NCI-H1930 (cell line): ENCODE data around the gene D2HGDH.
"Not testable (repeated sequence)": the region's sequence is repeated elsewhere in the genome, so short reads cannot be mapped to it uniquely, and the experiment has no call there.

ENCODE experiments used
- DNase-seq, 2 experiments: peaks; one replicate each; lab custom pipeline; 2025; lab: John Stamatoyannopoulos, UW

The D2HGDH gene

DNA sequence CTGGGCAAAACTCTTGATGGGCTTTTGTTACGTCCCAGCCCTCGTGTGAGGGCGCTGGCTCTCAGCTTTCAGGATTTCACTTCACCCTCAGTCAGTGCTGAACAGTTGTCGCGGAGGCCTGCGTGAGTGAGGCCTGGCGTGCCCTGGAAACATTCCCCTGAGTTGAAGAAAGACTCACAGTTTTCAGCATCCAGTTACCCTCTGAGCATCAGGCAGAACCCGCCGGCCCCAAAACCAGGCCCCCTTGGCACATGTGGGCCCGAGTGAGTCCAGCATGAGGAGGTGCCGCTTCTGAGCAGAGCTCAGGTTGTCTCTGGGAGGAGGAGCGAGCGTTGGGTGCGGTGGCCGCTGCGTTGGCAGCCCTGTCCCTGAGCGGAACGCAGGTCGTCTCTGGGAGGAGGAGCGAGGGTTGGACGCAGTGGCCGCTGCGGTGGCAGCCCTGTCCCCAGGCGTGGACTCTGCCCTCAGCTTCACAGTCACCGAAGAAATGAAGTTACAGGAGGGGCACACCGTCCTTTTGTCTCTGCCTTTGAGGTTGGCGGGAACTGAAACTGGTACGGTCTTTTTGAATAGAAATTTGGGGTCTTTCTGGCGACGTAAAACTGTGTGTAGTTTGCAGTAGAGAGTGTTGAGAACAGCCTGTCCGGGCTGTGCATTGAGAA, 74.4 kb downstream of the D2HGDH start, which contains the start of gene NEU4:
Gene NEU4 (plus strand): TSS at position 473 of the 662 bp plus-strand sequence. CDS start 5,292 bp downstream, outside the sequence.
- no peak for DNase-seq

DNA sequence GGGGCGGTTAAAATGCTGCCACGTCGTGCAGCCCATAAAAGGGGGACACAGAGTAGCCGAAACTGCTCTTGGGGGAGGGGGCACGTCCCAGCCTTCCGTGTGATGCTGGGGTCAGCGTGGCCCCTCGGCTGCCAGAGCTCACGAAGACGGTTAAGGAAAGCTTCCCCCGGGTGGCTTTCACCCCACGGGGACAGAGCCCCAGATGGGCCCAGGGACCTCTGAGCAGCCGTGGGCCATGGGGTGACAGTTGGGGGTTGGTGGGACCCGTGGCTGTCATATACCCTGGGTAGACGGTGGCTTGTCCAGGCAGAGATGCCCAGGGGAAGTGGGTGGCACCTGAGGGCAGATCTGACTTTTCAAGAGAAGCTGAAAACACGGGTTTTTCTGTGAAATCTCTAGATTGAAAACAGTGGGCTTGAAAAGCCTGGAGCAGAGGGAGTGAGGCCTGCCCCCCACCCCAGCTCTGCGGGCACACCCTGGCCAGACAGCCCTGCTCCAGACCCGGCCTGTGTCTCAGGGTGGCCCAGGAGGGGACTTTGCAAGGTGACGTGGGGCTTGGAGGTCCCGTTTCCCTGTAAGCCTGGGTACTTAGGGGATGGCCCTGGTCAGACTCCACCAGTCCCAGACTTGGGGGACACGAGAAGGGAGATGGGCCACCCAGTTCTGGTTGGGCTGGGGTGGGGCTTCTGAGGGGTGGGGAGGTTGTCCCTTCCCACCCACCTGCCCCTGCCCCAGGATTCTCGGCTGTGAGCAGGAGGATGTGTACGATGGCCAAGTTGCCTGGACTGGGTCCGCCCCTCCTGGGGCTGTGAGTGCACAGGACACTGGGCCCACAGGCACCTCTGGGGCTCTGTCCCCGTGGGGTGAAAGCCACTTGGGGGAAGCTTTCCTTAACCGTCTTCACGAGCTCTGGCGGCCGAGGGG, 75.2 kb downstream of the D2HGDH start:
- DNase-seq: no peak

DNA sequence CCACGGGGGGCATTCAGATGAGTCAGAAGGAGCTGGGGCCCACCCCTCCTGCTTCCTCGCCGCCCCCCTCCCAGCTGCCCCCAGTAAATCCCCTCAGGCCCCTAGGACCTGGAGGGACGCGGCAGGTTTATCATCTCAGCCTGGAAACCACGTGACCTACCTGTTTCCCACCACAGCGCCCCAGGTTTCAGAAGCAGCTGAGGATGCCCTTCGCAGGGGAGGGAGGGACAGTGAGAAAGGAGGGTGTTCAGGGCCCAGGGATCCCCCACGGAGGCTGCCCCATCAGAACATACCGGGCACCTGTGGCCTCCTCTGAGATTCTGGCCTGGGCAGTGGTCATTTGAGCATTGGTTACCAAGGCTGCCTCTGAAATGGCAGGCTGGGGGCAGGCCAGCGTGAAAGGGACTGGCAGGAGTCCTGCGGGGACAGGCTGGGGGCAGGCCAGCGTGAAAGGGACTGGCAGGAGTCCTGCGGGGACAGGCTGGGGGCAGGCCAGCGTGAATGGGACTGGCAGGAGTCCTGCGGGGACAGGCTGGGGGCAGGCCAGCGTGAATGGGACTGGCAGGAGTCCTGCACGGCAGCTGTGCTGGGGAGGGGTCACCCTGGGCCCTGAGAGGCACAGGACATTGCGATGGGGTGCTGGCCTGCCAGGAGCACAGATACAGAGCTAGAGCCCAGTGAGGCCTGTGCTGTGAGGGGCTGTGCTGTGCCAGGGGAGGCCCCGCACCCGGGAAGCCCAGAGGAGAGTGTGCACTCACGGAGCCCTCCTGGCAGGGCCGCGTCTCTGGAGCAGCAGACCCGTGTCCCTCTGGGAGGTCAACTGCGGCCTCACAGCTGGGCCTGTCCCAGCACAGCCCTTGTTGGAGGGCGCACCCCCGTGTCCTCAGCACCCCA, 76.1 kb downstream of the D2HGDH start:
- no peak for DNase-seq

DNA sequence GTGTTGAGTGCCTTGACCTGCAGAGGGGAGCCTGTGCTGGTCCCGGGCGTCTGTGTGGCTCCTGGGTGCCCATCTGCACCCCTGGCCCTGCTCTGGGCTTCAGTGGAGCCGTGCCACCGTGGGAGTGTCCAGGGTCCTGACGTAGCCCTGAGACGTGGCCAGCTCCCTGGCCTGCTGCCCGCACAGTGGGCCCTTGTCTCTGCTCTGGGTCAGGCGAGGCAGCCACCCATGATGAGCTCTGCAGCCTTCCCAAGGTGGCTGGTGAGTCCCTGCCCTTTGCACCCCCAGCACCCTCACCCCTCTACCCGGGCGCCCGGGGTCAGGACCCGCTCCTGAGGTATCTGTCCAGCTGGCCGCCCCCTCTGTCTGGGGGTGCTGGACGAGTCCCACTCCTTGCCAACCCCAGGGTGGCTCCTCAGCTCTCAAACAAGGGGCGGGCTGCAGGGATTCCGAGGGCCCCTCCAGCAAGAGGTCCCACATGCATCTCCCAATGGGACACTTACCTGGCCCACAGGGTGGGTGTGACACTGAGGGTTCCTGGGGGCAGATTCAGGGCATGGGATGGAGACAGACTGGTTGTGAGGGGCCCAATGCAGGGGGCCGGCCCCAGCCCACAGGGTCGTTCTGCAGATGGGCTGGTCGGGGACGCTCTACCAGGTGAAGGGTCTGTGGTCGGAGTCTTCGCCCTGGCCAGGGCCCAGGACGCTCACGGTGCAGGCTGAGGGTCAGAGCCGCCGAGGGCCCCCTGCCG, 76.9 kb downstream of the D2HGDH start:
- no peak for DNase-seq

DNA sequence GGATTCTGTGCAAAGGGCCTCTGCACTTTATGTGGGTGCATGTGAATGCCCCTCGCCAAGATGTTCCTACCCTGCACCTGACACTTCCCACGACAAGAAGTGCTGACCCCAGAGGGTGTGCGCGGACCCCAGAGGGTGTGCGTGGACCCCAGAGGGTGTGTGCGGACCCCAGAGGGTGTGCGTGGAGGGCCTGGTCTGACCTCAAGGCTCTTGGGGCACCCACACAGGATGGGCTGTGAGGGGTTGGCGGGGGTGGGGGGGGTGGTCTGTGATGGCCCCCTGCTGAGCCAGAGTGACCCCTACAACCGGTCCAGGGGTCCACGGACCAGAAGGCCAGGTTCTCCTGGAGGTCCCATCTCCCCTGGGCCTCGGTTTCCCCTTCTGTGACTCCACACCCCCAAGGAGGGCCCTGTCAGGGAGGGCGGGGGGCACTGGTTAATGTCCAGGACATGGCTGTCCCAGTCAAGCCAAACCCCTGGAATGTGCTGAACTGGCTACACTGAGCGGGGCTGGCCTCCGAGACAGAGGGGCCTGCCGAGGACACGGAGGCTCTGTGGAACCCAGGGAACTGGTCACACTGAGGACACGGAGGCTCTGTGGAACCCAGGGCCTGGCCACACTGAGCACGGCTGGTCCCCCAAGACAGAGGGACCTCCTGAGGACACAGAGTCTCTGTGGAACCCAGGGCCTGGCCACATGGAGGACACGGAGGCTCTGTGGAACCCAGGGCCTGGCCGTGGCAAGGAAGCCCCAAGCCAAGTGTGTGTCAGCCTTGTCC, 77.7 kb downstream of the D2HGDH start:
- DNase-seq: no peak

DNA sequence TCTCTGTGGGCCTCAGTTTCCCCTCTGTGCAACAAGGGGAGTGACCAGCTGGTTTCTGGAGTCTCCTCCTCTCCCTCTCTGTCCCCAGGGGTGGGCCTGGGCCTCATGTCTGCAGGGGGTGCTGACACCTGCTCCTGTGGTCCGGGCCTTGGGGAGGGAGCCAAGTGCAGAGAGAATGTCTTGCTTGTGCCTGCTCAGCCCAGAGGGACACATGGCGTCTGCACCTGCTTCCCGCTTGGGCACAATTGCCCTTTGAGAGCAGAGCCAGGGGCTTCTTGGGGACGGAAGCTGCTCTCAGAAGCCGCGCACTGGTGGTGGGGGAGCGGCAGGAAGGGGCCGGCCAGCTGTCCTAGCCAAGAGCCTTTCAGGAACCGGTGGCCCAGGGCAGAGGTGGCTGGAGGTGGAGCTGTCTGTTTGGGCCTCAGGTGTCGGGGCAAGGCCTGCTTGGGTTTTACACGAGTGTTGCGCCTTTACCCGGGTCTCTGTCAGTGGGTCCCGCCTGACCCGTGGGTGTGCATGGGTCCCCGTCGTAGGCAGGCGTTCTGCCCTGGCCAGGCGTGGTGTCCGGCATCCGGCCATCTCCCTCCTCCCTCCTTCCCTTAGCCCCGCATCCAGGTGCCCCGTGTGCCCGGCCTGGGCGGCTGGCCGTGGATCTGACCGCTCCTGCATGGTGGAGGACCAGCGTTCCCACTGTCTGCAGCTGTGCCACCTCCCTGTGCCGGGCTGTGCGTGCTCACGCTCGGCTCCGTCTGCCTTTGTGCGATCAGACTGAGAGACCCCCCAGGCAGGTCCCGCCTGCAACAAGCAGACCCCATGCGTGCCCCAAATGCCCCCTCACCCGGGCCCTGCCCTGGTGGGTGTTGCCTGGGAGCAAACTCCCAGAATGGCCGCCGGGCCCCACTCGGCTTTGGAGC, 78.6 kb downstream of the D2HGDH start:
- no peak for DNase-seq

DNA sequence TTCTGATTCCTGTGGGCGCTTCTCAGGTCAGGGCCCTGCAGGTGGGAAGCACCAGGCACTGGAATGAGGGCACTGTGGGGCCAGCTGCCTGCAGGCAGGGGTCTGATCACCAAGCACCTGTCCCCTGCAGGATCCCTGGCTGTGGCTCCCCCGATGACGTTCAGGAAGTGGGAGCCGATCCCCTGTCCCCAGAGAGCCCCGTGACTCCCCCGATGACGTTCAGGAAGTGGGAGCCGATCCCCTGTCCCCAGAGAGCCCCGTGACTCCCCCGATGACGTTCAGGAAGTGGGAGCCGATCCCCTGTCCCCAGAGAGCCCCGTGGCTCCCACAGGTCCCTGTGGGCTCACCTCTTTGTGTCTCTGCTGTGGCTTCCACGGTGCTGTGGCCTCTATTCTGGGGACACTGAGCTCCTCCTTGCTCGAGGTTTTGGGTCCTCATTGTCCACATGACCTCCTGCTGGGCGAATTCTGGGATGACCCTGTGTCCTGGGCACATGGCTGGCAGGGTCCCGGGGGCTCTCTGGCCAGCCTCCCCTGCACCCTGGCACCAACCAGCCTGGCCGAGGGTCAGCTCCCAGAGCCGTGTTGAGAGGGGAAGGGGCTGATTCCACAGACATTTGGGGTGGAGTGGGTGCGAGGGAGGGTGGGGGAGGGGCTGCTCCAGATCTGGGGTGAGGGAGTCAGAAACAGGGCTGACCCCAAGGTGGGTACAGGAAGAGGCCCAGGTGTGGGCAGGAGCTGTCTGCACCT, 79.4 kb downstream of the D2HGDH start:
- DNase-seq: no peak

DNA sequence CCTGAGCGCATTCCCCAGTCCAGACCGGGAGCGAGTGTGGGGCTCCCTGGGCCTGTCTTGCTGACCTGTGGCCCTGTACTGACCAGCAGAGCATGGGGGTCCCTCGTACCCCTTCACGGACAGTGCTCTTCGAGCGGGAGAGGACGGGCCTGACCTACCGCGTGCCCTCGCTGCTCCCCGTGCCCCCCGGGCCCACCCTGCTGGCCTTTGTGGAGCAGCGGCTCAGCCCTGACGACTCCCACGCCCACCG, 79.9 kb downstream of the D2HGDH start:
- DNase-seq: no peak

DNA sequence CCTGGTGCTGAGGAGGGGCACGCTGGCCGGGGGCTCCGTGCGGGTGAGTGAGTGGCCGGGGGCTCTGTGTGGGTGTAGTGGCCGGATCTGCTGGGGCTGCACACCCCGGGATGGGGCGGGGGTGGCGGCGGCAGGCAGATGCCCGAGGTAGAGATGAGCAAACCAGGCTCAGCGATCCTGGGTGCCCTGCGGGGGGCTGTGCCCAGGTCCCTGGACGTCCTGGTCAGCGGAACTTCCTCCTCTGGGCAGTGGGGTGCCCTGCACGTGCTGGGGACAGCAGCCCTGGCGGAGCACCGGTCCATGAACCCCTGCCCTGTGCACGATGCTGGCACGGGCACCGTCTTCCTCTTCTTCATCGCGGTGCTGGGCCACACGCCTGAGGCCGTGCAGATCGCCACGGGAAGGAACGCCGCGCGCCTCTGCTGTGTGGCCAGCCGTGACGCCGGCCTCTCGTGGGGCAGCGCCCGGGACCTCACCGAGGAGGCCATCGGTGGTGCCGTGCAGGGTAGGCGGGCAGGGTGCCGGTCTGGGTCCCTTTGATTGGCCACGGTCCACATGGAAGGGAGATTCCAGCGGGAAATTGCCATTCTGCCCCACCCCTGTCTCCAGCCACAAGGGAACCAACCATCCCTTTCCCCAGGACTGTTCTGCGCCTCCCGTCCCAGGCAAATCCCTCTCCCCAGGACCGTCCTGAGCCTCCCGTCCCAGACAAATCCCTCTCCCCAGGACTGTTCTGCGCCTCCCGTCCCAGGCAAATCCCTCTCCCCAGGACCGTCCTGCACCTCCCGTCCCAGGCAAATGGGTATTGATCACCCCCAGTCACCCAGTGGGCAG, 80.4 kb downstream of the D2HGDH start:
- no peak for DNase-seq

DNA sequence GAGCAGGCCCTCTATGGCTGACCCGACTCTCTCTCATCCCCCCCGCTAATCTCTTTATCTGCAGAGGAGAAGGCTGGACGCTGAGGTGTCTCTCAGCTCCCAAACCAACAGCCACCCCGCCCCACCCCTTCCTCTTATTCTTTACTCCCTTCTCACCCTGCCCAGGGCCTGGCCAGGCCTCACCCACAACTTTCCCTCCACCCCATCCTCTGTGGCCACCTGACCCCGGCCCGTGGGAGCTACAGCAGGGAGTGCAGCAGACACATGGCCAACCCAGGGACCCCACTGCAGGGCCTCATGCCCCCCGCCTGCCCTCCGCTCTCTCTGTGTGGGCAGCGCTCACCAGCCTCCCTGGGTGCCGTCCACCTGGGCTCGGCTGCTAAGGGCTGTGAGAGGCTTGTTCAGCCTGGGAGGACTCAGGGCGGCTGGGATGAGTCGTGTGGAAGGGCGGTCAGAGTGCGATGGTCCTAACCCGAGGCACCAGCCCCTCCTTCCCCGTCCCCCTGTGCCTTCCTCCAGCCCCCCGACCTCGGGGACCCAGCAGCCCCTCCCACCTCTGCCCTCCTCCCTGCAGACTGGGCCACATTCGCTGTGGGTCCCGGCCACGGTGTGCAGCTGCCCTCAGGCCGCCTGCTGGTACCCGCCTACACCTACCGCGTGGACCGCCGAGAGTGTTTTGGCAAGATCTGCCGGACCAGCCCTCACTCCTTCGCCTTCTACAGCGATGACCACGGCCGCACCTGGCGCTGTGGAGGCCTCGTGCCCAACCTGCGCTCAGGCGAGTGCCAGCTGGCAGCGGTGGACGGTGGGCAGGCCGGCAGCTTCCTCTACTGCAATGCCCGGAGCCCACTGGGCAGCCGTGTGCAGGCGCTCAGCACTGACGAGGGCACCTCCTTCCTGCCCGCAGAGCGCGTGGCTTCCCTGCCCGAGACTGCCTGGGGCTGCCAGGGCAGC, 81.3 kb downstream of the D2HGDH start:
- DNase-seq: no peak

DNA sequence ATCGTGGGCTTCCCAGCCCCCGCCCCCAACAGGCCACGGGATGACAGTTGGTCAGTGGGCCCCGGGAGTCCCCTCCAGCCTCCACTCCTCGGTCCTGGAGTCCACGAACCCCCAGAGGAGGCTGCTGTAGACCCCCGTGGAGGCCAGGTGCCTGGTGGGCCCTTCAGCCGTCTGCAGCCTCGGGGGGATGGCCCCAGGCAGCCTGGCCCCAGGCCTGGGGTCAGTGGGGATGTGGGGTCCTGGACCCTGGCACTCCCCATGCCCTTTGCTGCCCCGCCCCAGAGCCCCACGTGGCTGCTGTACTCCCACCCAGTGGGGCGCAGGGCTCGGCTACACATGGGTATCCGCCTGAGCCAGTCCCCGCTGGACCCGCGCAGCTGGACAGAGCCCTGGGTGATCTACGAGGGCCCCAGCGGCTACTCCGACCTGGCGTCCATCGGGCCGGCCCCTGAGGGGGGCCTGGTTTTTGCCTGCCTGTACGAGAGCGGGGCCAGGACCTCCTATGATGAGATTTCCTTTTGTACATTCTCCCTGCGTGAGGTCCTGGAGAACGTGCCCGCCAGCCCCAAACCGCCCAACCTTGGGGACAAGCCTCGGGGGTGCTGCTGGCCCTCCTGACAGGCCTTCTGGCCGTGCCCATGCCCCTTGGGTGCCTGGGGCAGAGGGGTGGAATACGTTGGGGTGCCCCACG, 82.1 kb downstream of the D2HGDH start:
- no peak for DNase-seq

DNA sequence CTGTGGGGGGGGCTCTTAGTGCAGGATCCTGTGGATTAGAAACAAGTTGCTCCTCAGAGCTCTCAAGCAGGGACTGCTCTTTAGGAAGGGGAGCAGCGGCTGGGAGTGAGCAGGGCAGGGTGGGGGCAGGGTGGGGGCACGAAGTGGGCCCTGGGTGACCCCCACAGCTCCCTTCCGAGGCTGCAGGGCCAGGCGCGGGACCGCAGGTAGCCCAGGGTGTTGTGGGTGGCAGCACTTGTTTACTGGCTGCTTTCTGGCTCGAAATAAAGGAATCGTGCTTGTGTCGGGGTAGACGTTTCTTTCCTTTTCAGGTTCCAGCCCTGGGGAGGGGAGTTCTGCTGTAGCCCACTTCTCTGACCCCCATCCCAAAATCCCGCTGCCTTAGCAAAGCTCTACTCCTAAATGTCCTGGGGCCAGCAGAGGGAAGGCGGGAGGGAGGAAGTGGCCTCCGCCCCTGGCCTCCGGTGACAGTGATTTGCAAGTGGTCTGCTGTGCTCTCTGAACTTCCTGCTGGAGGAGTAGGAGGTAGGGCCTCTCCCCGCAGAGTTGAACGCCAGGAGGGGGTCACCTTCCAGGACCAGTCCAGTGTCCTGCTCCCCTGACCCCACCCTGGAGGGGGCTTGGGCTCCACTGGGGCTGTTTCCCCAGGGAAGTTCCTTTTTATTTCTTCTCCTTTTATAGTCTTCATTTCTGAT, 82.8 kb downstream of the D2HGDH start:
- no peak for DNase-seq

DNA sequence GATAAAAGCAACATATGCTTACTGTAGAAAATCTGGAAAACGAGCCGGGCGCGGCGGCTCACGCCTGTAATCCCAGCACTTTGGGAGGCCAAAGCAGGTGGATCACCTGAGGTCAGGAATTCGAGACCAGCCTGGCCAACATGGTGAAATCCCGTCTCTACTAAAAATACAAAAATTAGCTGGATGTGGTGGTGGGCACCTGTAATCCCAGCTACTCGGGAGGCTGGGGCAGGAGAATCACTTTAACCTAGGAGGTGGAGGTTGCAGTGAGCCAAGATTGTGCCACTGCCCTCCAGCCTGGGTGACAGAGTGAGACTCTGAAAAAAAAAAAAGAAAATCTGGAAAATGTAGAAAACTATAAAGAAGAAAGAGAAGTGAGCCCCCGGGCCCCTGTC, 83.4 kb downstream of the D2HGDH start:
- not testable (repeated sequence) for DNase-seq
